ENCODE measurements around the gene PCDHGB5. TPM values are rescaled to one million over a fixed set of nuclear protein-coding genes. Genes with fewer than 3 reads are reported as not detected.
"Not testable (repeated sequence)": the region's sequence is repeated elsewhere in the genome, so short reads cannot be mapped to it uniquely, and the experiment has no call there.

The PCDHGB5 gene
- total RNA-seq, 2 donors from 2014 or later, result 0.26 to 0.35 TPM

GRCh38 chr5:141388661-141389060 is 9.1 kb upstream of the PCDHGB5 start:
- DNase-seq (no peak), ATAC-seq (no peak)
- H3K27me3 Mint-ChIP-seq, result peaks cover 49% of the 10 kb centered on the region
- H3K4me1 Mint-ChIP-seq, result no peaks in the 10 kb centered on the region
- peaks cover 2% of the 10 kb centered on the region for H3K36me3 Mint-ChIP-seq (ENCODE audit: low read depth)
- no peak overlapping the region for H3K4me3 Mint-ChIP-seq
- H3K27ac Mint-ChIP-seq, result no peak overlapping the region
- peaks cover 21% of the 10 kb centered on the region for H3K9me3 ChIP-seq (ENCODE audit: control insufficient read depth, low read length, poor library complexity, severe bottlenecking)

- Mint-ChIP-seq H3K27me3 (peaks cover 55% of the 10 kb centered on the region), H3K36me3 (ENCODE audit: low read depth) (peaks cover 2% of the 10 kb centered on the region), H3K4me3 (no peak overlapping the region), H3K4me1 (no peaks in the 10 kb centered on the region), H3K27ac (no peak overlapping the region)
- DNase-seq, result no peak
- no peak for ATAC-seq
- peaks cover 21% of the 10 kb centered on the region for H3K9me3 ChIP-seq (ENCODE audit: control insufficient read depth, low read length, poor library complexity, severe bottlenecking)
These were observed 8.3 kb upstream of the PCDHGB5 start for GRCh38 chr5:141389153-141390042.

- H3K27ac Mint-ChIP-seq, result peak within 1 kb of the TSS; percentile 30
- peaks cover 8% of the 10 kb centered on the region for H3K9me3 ChIP-seq (ENCODE audit: control insufficient read depth, low read length, poor library complexity, severe bottlenecking)
- ATAC-seq (no peak), DNase-seq (no peak)
- peaks cover 47% of the 10 kb centered on the region for H3K27me3 Mint-ChIP-seq
- H3K4me1 Mint-ChIP-seq, result no peaks in the 10 kb centered on the region
- H3K4me3 Mint-ChIP-seq, result no peak within 1 kb of the TSS
- H3K36me3 Mint-ChIP-seq (ENCODE audit: low read depth), result peaks cover 2% of the 10 kb centered on the region
These were observed 5.1 kb upstream of the PCDHGB5 start, which contains the start of gene PCDHGA8 for GRCh38 chr5:141392429-141393198. PCDHGA8 (plus strand) TSS chr5:141392633; CDS start chr5:141392814, 181 bp downstream.

GRCh38 chr5:141393267-141393666 is 4.5 kb upstream of the PCDHGB5 start:
- H3K27ac Mint-ChIP-seq, result no peak overlapping the region
- no peak overlapping the region for H3K4me3 Mint-ChIP-seq
- H3K4me1 Mint-ChIP-seq, result no peaks in the 10 kb centered on the region
- DNase-seq (no peak), ATAC-seq (no peak)
- H3K27me3 Mint-ChIP-seq, result peaks cover 47% of the 10 kb centered on the region
- peaks cover 2% of the 10 kb centered on the region for H3K36me3 Mint-ChIP-seq (ENCODE audit: low read depth)
- H3K9me3 ChIP-seq (ENCODE audit: control insufficient read depth, low read length, poor library complexity, severe bottlenecking), result peaks cover 8% of the 10 kb centered on the region

GRCh38 chr5:141394401-141395187 is 3.2 kb upstream of the PCDHGB5 start:
- peak overlapping the region; percentile 14 for H3K27ac Mint-ChIP-seq
- DNase-seq, result not testable (repeated sequence)

DNA sequence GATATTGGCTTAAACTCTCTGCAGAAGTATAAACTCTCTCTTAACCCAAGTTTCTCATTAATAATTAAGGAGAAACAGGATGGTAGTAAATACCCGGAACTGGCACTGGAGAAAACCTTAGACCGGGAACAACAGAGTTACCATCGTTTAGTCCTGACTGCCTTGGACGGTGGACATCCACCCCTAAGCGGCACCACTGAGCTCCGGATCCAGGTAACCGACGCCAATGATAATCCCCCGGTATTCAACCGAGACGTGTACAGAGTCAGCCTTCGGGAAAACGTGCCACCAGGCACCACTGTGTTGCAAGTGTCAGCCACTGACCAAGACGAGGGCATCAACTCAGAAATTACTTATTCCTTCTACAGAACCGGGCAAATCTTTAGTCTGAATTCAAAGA is 861 bp downstream of the PCDHGB5 start:
- ATAC-seq (no peak), DNase-seq (no peak)
- Mint-ChIP-seq H3K4me1 (no peaks in the 10 kb centered on the region), H3K36me3 (ENCODE audit: low read depth) (peaks cover 5% of the 10 kb centered on the region), H3K27ac (no peak overlapping the region), H3K4me3 (no peak overlapping the region), H3K27me3 (peaks cover 56% of the 10 kb centered on the region)
- peaks cover 2% of the 10 kb centered on the region for H3K9me3 ChIP-seq (ENCODE audit: control insufficient read depth, low read length, poor library complexity, severe bottlenecking)

More at GRCh38 chr5:141394401-141395187, 3.2 kb upstream of the PCDHGB5 start:
- not testable (repeated sequence) for H3K4me1 Mint-ChIP-seq; H3K4me3 Mint-ChIP-seq; ATAC-seq; H3K36me3 Mint-ChIP-seq (ENCODE audit: low read depth); H3K9me3 ChIP-seq (ENCODE audit: control insufficient read depth, low read length, poor library complexity, severe bottlenecking)
- peaks cover 46% of the 10 kb centered on the region for H3K27me3 Mint-ChIP-seq

- peak overlapping the region; percentile 6 for H3K27ac Mint-ChIP-seq
- ATAC-seq (no peak), DNase-seq (no peak)
- no peaks in the 10 kb centered on the region for H3K4me1 Mint-ChIP-seq
- peaks cover 5% of the 10 kb centered on the region for H3K36me3 Mint-ChIP-seq (ENCODE audit: low read depth)
- H3K27me3 Mint-ChIP-seq, result peaks cover 54% of the 10 kb centered on the region
- H3K4me3 Mint-ChIP-seq, result no peak overlapping the region
- H3K9me3 ChIP-seq (ENCODE audit: control insufficient read depth, low read length, poor library complexity, severe bottlenecking), result peaks cover 4% of the 10 kb centered on the region
These were observed 2.0 kb downstream of the PCDHGB5 start for GRCh38 chr5:141399555-141400258.

DNA sequence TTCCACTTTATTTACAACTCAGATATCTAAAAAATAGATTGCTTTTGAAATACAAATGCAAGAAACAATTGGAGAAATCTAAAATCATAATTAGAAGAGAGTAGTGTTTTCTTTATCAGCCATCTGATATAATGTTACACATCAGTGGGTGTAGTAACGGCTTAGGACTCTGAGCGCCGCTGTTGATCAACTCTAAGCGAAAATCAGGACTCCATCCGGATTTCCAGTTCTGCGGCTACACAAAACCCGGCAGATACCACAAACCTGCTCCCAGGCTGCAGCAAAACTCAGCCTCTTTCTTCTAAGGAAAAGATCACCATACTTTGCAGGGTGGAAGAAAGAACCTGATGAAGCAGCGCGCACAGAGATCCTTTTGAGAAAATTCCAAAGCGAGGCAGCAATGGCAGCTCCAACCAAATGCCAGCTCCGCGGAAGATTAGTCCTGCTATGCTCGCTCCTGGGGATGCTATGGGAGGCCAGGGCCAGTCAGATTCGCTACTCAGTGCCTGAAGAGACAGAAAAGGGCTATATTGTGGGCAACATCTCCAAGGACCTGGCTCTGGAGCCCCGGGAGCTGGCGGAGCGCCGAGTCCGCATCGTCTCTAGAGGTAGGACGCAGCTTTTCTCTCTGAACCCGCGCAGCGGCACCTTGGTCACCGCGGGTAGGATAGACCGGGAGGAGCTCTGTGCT is 5.0 kb downstream of the PCDHGB5 start, which contains the start of gene PCDHGA9:
Gene PCDHGA9 (plus strand): TSS at position 226 of the 691 bp plus-strand sequence. CDS start 175 bp downstream, at position 401.
- Mint-ChIP-seq H3K36me3 (ENCODE audit: low read depth) (peaks cover 5% of the 10 kb centered on the region), H3K4me1 (no peaks in the 10 kb centered on the region), H3K27me3 (peaks cover 47% of the 10 kb centered on the region), H3K4me3 (peak within 1 kb of the TSS; percentile 70), H3K27ac (peak within 1 kb of the TSS; percentile 53)
- DNase-seq (no peak), ATAC-seq (no peak)
- peaks cover 4% of the 10 kb centered on the region for H3K9me3 ChIP-seq (ENCODE audit: control insufficient read depth, low read length, poor library complexity, severe bottlenecking)

DNA sequence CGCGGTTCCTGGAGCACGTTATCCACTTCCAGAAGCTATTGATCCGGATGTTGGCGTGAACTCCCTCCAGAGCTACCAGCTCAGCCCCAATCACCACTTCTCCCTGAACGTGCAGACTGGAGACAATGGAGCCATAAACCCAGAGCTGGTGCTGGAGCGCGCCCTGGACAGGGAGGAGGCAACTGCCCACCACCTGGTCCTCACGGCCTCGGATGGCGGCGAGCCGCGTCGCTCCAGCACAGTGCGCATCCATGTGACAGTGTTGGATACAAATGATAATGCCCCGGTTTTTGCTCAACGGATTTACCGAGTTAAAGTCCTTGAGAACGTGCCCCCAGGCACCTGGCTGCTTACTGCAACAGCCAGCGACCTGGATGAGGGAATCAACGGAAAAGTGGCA is 5.6 kb downstream of the PCDHGB5 start:
- no peak for DNase-seq
- no peak overlapping the region for H3K4me3 Mint-ChIP-seq
- no peak for ATAC-seq
- H3K4me1 Mint-ChIP-seq, result no peaks in the 10 kb centered on the region
- no peak overlapping the region for H3K27ac Mint-ChIP-seq
- H3K27me3 Mint-ChIP-seq, result peaks cover 52% of the 10 kb centered on the region
- H3K9me3 ChIP-seq (ENCODE audit: control insufficient read depth, low read length, poor library complexity, severe bottlenecking), result peaks cover 4% of the 10 kb centered on the region
- peaks cover 5% of the 10 kb centered on the region for H3K36me3 Mint-ChIP-seq (ENCODE audit: low read depth)

DNA sequence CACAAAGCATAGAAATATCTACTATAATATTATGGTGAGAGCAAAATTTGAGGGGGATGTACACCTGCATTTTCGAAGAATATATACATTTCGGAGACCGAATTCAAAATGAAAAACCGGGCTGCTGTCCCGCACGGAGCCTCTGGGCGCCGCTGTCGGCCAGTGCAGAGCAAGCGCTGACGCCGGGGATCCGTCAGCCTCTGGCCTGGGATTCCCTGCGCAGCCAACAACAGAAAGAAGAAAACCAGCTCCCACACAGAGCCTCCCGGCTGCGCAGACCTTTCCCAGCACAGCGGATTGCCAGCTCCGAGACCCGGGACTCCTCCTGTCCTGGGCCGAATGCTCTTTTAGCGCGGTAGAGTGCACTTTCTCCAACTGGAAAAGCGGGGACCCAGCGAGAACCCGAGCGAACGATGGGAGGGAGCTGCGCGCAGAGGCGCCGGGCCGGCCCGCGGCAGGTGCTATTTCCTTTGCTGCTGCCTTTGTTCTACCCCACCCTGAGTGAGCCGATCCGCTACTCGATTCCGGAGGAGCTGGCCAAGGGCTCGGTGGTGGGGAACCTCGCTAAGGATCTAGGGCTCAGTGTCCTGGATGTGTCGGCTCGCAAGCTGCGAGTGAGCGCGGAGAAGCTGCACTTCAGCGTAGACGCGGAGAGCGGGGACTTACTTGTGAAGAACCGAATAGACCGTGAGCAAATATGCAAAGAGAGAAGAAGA is 10.2 kb downstream of the PCDHGB5 start, which contains the start of gene PCDHGB6:
Gene PCDHGB6 (plus strand): TSS at position 232 of the 716 bp plus-strand sequence. CDS start 182 bp downstream, at position 414.
- H3K36me3 Mint-ChIP-seq (ENCODE audit: low read depth); H3K9me3 ChIP-seq (ENCODE audit: control insufficient read depth, low read length, poor library complexity, severe bottlenecking); DNase-seq; H3K4me1 Mint-ChIP-seq: not testable (repeated sequence)
- peak within 1 kb of the TSS; percentile 35 for H3K27ac Mint-ChIP-seq
- peaks cover 43% of the 10 kb centered on the region for H3K27me3 Mint-ChIP-seq
- H3K4me3 Mint-ChIP-seq, result peak within 1 kb of the TSS; percentile 46
- ATAC-seq, result peak; percentile 61

- peaks cover 3% of the 10 kb centered on the region for H3K4me1 Mint-ChIP-seq
- ATAC-seq (no peak), DNase-seq (no peak)
- peaks cover 45% of the 10 kb centered on the region for H3K27me3 Mint-ChIP-seq
- no peak overlapping the region for H3K4me3 Mint-ChIP-seq
- peaks cover 5% of the 10 kb centered on the region for H3K9me3 ChIP-seq (ENCODE audit: control insufficient read depth, low read length, poor library complexity, severe bottlenecking)
- peaks cover 5% of the 10 kb centered on the region for H3K36me3 Mint-ChIP-seq (ENCODE audit: low read depth)
- no peak overlapping the region for H3K27ac Mint-ChIP-seq
These were observed 12.0 kb downstream of the PCDHGB5 start for GRCh38 chr5:141409598-141410306.
